H1 (cell line): ENCODE measurements around the gene PTGIR. TPM values are rescaled to one million over a fixed set of nuclear protein-coding genes. Genes with fewer than 3 reads are reported as not detected.

ENCODE experiments used
- HDAC2 ChIP-seq, 2 experiments: fragments of 300-600 bp in 1 of 2; sonication (generic) in 1 of 2; IDR thresholded peaks; 2 replicates each; pipeline ENCODE4 v1.6.1; 2011 to 2012; ENCODE audit warnings: low read depth in 2 of 2, low read length in 2 of 2, mild to moderate bottlenecking in 2 of 2, moderate library complexity in 2 of 2, borderline replicate concordance in 1 of 2, inconsistent platforms in 1 of 2
- RNF2 ChIP-seq: fragments of 200-900, 300-1000 bp; sonication (generic); IDR thresholded peaks from 2 replicates; pipeline ENCODE4 v1.7.1; 2016; ENCODE audit warnings: borderline replicate concordance, low read depth, mild to moderate bottlenecking, antibody characterized with exemption, low read length; ENCODE audit not compliant: poor library complexity, severe bottlenecking; ENCODE audit errors: missing control alignments
- polyA plus RNA-seq, 7 experiments: library from polyadenylated mRNA; depleted of rRNA in 3 of 7; stranded (reverse) in 5 of 7; unstranded in 2 of 7; fragments of >200 nt in 5 of 7; fragments of 200-250 nt in 2 of 7; gene quantifications; 1 replicate in 5 of 7; 2 replicates in 1 of 7; 4 replicates in 1 of 7; pipeline versions ENCODE4 v1.2.1 to v1.2.3, GENCODE V29; 2011 to 2013; ENCODE audit warnings: missing spikeins in 2 of 7, mixed read lengths in 2 of 7
- total RNA-seq: library from RNA; stranded (reverse); fragmentation: NEBNext Ultra II Directional; extraction: Animal tissue kit (Norgen Biotek cat#: 25700); gene quantifications from 2 replicates; pipeline ENCODE4 v1.2.1, GENCODE V29; 2021

The PTGIR gene
- total and polyA plus RNA-seq, 2 of the 8 experiments (the other 6 are each of a cell fraction or from before 2014, with no cell fraction given): 0.15 TPM; not detected in 1

GRCh38 chr19:46660551-46661019, 35.7 kb upstream of the PTGIR start (continued):
- TF ChIP-seq RNF2 (no peak), HDAC2 (IDR thresholded peaks at IDR 0.05; ENCODE audit: borderline replicate concordance in 1 of 2, low read depth in 2 of 2, low read length in 2 of 2) (peak in 1 of 2 experiments; percentile 93; a peak in 1 of 4 replicates)
